ENCODE data around the gene USO1. TPM values are rescaled to one million over a fixed set of nuclear protein-coding genes. Genes with fewer than 3 reads are reported as not detected.

USO1 gene
- total RNA-seq, 4 donors from 2014 or later: 57.5 to 112 (median 80.1) TPM

DNA sequence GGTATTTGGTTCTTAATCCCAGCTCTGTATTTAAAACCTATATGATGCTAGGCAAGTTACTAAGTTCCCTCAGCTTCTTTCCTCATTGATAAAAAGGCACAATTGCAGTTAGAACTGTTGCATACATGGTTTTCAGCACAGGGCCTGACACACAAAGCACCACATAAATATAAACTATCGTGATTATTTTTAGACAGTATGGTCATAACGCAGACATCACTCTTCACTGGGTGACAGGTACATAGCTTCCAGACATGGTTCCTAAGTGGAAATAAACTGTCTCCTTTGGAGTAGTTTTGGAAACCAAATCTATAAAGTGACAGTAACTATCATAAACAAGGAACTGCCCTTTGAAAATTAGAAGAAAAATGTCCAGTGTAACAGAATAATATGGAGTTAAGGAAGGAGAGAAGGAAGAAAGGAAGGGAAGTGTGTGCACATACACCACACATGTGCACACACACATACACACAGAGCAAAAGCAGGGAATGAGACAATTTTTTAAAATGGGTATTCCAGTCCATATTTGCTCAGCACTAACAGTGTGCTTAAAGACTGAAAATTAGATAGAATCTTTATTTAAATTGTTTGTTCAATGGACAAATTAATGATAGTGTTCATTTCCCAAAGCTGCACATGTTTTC is 38.7 kb upstream of the USO1 start:
- TF ChIP-seq, protein P1, sequence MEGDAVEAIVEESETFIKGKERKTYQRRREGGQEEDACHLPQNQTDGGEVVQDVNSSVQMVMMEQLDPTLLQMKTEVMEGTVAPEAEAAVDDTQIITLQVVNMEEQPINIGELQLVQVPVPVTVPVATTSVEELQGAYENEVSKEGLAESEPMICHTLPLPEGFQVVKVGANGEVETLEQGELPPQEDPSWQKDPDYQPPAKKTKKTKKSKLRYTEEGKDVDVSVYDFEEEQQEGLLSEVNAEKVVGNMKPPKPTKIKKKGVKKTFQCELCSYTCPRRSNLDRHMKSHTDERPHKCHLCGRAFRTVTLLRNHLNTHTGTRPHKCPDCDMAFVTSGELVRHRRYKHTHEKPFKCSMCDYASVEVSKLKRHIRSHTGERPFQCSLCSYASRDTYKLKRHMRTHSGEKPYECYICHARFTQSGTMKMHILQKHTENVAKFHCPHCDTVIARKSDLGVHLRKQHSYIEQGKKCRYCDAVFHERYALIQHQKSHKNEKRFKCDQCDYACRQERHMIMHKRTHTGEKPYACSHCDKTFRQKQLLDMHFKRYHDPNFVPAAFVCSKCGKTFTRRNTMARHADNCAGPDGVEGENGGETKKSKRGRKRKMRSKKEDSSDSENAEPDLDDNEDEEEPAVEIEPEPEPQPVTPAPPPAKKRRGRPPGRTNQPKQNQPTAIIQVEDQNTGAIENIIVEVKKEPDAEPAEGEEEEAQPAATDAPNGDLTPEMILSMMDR (IDR thresholded peaks at IDR 0.05; ENCODE audit: low read depth): no peak

DNA sequence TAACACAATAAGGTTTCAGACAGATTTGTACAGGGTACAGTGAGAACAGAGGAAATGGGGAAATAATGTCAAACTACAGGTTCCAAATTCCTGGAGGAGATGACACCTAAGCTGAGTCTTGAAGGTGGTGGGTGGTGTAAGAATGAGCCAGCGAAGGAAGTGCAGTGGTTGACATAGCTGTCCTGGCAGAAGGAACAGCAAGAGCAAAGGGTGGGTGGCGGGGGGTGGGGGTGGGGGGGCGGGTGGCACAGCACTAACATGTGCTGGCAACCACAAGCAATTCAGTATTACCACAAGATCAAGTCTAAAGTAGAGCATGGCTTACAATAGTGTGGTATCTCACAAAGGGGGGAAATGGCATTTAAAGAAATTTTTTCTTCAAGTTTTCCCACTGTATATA is 38.0 kb upstream of the USO1 start:
- TF ChIP-seq, protein P1 (IDR thresholded peaks at IDR 0.05; ENCODE audit: low read depth): no peak

DNA sequence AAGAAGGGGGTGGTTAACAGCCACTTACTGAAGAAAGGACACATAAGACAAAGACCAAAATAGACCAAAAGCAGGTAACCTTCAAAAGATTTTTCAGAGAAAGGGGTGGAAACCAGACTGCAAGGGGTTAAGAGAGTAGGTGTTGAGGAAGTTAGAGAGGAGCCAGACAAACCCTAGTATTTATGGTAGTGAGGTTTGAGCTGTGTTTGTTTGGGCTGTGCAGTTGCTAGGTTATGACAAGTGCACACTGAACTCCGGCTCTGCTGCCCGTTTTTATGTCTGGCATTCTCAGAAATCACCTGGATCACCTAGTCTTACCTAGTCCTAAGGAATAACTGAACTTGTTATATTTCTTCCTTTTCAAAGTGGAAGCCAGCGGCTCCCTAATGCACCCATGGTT is 28.3 kb upstream of the USO1 start:
- TF ChIP-seq, protein P1 (IDR thresholded peaks at IDR 0.05; ENCODE audit: low read depth): no peak

DNA sequence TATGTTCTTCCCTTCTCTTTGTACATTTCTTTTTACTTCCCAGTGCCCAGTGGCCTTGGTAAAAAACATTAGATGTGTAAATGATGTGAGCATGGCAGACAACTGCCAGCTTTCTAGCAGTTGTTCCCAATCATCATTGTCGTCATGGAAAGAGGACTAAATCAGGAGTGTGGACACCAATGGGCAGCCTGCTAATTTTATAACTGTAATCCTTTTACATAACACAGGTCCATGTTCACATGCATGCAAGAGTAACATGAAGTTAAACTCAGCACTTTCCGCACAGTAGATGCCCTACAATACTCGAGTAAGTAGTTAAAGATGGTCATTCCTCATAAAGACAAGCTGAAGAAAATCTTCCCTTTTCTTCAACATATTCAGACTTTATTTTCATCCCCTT is 27.8 kb upstream of the USO1 start:
- TF ChIP-seq, protein P1 (IDR thresholded peaks at IDR 0.05; ENCODE audit: low read depth): no peak

DNA sequence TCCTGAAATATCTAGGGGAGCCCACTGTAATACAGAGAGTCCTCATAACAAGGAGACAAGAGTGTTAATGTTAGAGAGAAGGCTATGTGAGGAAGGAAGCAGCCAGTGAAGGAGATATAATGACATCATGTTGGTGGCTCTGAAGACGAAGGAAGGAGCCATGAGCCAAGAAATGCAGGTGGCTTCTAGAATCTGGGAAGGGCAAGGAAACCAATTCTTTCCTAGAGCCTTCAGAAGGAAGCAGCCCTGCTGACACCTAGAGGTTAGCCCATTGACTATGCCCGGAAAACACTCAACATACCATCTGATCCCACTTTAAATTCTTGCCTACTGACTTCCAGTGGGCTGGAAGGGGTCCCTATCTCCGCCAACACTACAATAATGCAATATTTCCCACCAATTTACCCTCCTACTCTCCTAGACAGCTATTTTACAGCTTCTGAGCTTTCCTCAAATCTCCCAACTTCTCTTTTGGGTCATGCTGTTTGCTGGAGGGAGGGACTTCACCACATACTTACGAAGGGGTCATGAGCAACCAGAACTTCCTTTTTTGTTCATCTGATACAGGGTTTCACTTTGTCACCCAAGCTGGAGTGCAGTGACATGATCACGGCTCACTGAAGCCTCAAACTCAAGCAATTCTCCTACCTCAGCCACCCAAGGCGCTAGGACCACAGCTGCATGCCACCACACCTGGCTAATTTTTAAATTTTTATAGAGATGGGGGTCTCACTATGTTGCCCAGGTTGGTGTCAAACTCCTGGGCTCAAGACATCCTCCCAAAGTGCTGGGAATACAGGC is 26.0 kb upstream of the USO1 start:
- TF ChIP-seq, protein P1 (IDR thresholded peaks at IDR 0.05; ENCODE audit: low read depth): no peak

DNA sequence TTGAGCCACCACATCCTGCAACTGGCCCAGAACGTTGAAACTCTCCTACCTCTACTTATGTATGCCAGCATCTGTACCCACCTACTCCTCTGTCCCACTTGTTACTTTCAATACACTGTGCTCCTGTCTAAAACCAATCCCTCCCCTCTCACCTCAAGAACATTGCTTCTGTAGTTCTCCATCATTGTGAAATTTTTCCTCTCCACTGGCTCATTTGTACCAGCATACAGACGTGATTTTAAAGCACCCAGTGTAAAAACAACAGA is 25.5 kb upstream of the USO1 start:
- TF ChIP-seq, protein P1 (IDR thresholded peaks at IDR 0.05; ENCODE audit: low read depth): no peak

DNA sequence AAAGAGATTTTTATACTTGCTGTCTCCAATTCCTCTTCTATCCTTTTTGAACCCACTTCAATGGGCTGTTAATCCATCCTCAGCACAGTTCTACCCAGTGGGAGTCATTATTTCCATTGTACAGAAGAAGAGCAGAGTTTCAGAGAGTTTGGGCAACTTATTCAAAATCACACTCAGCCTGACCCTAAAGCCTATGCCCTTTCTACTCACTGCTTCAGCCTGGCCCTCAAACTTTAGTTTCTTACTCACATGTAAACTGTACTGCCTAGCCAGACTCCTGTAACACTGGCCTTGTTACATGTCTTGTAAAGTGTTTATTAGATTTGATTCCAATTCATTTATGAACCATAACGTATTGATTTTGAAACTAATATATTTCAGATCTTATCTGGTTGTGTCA is 25.1 kb upstream of the USO1 start:
- TF ChIP-seq, protein P1 (IDR thresholded peaks at IDR 0.05; ENCODE audit: low read depth): no peak

Measured in subcutaneous adipose tissue (tissue), 4 donors.